Mesothelial cell of epicardium (in vitro differentiated cells): ENCODE measurements around the gene ZFC3H1. TPM values are rescaled to one million over a fixed set of nuclear protein-coding genes. Genes with fewer than 3 reads are reported as not detected.

Experiments used
- DNase-seq, 2 experiments: peaks; one replicate each; pipeline ENCODE4 v3.0.0; 2021; ENCODE audit warnings: low spot score in 2 of 2; ENCODE audit not compliant: unreplicated experiment in 2 of 2
- H3K27ac Mint-ChIP-seq: 2 replicates; pipeline ENCODE4 v1.8.0; 2021; ENCODE audit warnings: mixed read lengths
- H3K27me3 Mint-ChIP-seq: 2 replicates; pipeline ENCODE4 v1.8.0; 2021; ENCODE audit warnings: low read depth, mixed read lengths
- H3K36me3 Mint-ChIP-seq: 2 replicates; pipeline ENCODE4 v1.8.0; 2021; ENCODE audit warnings: mixed read lengths
- H3K4me1 Mint-ChIP-seq: 2 replicates; pipeline ENCODE4 v1.8.0; 2021; ENCODE audit warnings: mixed read lengths
- H3K4me3 Mint-ChIP-seq: 2 replicates; pipeline ENCODE4 v1.8.0; 2021; ENCODE audit warnings: mild to moderate bottlenecking, moderate library complexity, mixed read lengths
- H3K9me3 Mint-ChIP-seq: 2 replicates; pipeline ENCODE4 v1.8.0; 2021; ENCODE audit warnings: mixed read lengths
- total RNA-seq: library from RNA; stranded (reverse); gene quantifications from 3 replicates; pipeline ENCODE4 v1.2.1, GENCODE V29; 2021
- TF ChIP-seq, protein P1 (sequence below): fragments of 200-600 bp; sonication (generic); IDR thresholded peaks from one replicate; pipeline ENCODE4 v1.5.0; 2021; ENCODE audit warnings: antibody characterized with exemption; ENCODE audit not compliant: unreplicated experiment

Gene ZFC3H1
- total RNA-seq, 1 donor from 2014 or later, result 55.5 TPM

DNA sequence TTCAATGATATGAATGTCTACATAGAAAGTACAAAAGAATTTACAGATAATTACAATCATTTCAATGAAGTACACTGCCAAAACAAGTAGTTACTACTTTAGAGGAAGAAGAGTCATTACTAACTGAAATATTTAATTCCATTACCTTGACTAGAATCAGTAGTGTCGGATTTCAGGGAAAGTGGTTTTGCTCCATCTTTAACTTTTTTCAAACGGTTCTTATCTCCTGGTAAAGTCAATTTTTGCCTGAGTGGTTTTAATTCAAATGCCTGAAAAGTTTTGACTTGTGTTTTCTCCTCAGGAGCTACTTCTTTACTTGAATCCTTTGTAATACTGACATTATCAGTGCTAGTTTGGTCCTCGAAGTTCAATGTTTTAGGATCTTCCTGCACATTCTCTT, 6.9 kb downstream of the ZFC3H1 start:
- Mint-ChIP-seq H3K27me3 (no peaks in the 10 kb centered on the region), H3K27ac (no peak overlapping the region), H3K36me3 (peaks cover 41% of the 10 kb centered on the region), H3K4me1 (peaks cover 16% of the 10 kb centered on the region), H3K4me3 (no peak overlapping the region), H3K9me3 (peaks cover 15% of the 10 kb centered on the region)
- TF ChIP-seq, protein P1, sequence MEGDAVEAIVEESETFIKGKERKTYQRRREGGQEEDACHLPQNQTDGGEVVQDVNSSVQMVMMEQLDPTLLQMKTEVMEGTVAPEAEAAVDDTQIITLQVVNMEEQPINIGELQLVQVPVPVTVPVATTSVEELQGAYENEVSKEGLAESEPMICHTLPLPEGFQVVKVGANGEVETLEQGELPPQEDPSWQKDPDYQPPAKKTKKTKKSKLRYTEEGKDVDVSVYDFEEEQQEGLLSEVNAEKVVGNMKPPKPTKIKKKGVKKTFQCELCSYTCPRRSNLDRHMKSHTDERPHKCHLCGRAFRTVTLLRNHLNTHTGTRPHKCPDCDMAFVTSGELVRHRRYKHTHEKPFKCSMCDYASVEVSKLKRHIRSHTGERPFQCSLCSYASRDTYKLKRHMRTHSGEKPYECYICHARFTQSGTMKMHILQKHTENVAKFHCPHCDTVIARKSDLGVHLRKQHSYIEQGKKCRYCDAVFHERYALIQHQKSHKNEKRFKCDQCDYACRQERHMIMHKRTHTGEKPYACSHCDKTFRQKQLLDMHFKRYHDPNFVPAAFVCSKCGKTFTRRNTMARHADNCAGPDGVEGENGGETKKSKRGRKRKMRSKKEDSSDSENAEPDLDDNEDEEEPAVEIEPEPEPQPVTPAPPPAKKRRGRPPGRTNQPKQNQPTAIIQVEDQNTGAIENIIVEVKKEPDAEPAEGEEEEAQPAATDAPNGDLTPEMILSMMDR, result no peak
- DNase-seq, result no peak

DNA sequence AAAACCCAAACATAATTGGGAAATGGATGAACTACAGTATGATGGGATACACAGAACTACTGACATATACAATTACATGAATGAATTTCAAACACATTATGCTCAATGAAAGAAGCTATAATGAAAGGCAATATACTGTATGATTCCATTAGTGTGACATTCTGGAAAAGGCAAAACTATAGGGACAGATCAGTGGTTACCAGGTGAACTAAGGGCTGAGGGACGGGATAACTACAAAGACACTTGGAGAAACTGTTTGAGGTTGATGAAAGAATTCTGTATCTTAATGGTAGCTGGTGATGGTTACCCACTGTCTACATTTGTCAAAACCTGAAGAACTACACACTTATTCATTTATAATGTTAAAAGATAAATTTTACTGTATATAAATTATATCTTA, 7.7 kb downstream of the ZFC3H1 start:
- Mint-ChIP-seq H3K27me3 (no peaks in the 10 kb centered on the region), H3K36me3 (peaks cover 41% of the 10 kb centered on the region), H3K4me1 (peaks cover 13% of the 10 kb centered on the region), H3K27ac (no peak overlapping the region), H3K4me3 (no peak overlapping the region), H3K9me3 (peaks cover 15% of the 10 kb centered on the region)
- no peak for DNase-seq
- TF ChIP-seq, protein P1, result no peak

- TF ChIP-seq, protein P1, result no peak
- DNase-seq, result no peak
- Mint-ChIP-seq H3K9me3 (peaks cover 15% of the 10 kb centered on the region), H3K4me3 (no peak overlapping the region), H3K4me1 (peaks cover 13% of the 10 kb centered on the region), H3K36me3 (peaks cover 43% of the 10 kb centered on the region), H3K27ac (no peak overlapping the region), H3K27me3 (no peaks in the 10 kb centered on the region)
Observed at GRCh38 chr12:71655495-71655894, 8.2 kb downstream of the ZFC3H1 start.

- H3K27ac Mint-ChIP-seq, result no peak overlapping the region
- peaks cover 15% of the 10 kb centered on the region for H3K9me3 Mint-ChIP-seq
- no peak for DNase-seq
- H3K4me1 Mint-ChIP-seq, result peaks cover 9% of the 10 kb centered on the region
- peaks cover 39% of the 10 kb centered on the region for H3K36me3 Mint-ChIP-seq
- H3K27me3 Mint-ChIP-seq, result no peaks in the 10 kb centered on the region
- TF ChIP-seq, protein P1, result no peak
- no peak overlapping the region for H3K4me3 Mint-ChIP-seq
Observed at GRCh38 chr12:71654200-71654599, 9.4 kb downstream of the ZFC3H1 start.

GRCh38 chr12:71653137-71653536, 10.5 kb downstream of the ZFC3H1 start:
- TF ChIP-seq, protein P1, result no peak
- Mint-ChIP-seq H3K27ac (no peak overlapping the region), H3K36me3 (peaks cover 30% of the 10 kb centered on the region)

GRCh38 chr12:71652656-71653055, 11.0 kb downstream of the ZFC3H1 start:
- H3K27ac Mint-ChIP-seq, result no peak overlapping the region
- H3K36me3 Mint-ChIP-seq, result peaks cover 29% of the 10 kb centered on the region
- H3K4me3 Mint-ChIP-seq, result no peak overlapping the region

More at GRCh38 chr12:71653137-71653536, 10.5 kb downstream of the ZFC3H1 start:
- DNase-seq, result no peak
- Mint-ChIP-seq H3K4me3 (no peak overlapping the region), H3K9me3 (peaks cover 15% of the 10 kb centered on the region), H3K4me1 (peaks cover 9% of the 10 kb centered on the region), H3K27me3 (no peaks in the 10 kb centered on the region)

More at GRCh38 chr12:71652656-71653055, 11.0 kb downstream of the ZFC3H1 start:
- no peak for DNase-seq
- H3K4me1 Mint-ChIP-seq, result peaks cover 9% of the 10 kb centered on the region
- H3K9me3 Mint-ChIP-seq, result peaks cover 15% of the 10 kb centered on the region
- no peaks in the 10 kb centered on the region for H3K27me3 Mint-ChIP-seq
- TF ChIP-seq, protein P1, result no peak
